Measurements from ENCODE around the gene CLDN10.

- no peak for TF ChIP-seq CTCF (IDR thresholded peaks at IDR 0.05; ENCODE audit: low read depth, low read length)
- TF ChIP-seq MYC (IDR thresholded peaks at IDR 0.05; ENCODE audit: low read depth, low read length) = no peak
- no peak for TF ChIP-seq POLR2A (IDR thresholded peaks at IDR 0.05; ENCODE audit: extremely low read depth, insufficient read length)
Observed at GRCh38 chr13:95626768-95627167, 74.2 kb downstream of the CLDN10 start.

Data from NB4 (cell line).